ENCODE data around the gene ZNF71. TPM values are rescaled to one million over a fixed set of nuclear protein-coding genes. Genes with fewer than 3 reads are reported as not detected.

Gene ZNF71
- total and polyA plus RNA-seq, 2 of the 8 experiments (the other 6 are each of a cell fraction or from before 2014, with no cell fraction given) = 8.2 to 12.4 TPM

DNA sequence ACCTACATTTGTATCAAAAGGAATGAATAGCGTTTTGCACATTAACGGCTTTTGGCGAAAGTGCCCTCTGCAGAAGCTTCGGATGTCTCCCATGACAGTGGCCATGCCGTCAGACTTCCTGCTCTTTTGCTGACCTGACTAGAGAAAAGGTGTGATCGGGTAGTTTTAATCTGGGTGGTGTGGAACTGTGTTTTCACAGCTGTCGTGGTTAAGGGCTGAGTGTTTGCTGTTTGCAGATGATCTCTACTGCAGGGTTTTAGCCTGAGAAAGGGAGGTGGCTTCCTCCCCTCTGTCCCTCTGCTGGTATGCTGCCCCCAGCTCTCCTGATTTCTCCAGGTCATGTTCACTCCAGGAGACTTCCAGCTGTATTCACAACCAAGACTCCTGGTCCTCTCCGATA is 22.4 kb downstream of the ZNF71 start:
- Histone ChIP-seq H3K79me2 (ENCODE audit: control insufficient read depth in 1 of 2, insufficient read depth in 2 of 2, low read length in 2 of 2) (peaks cover 0 to 2% of the 10 kb centered on the region in 2 experiments; a peak in 2 of 4 replicates), H3K4me3 (ENCODE audit: extremely low read depth in 1 of 4, insufficient read depth in 2 of 4, low read depth in 3 of 4, low read length in 4 of 4) (no peak overlapping the region), H4K8ac (ENCODE audit: extremely low read depth, insufficient read depth, low read length) (no peak overlapping the region), H2BK120ac (replicated peaks; ENCODE audit: low read depth, low read length) (no peak overlapping the region), H3K27me3 (replicated peaks in 1 of 4; ENCODE audit: control insufficient read depth in 3 of 4, extremely low read depth in 1 of 4, insufficient read depth in 3 of 4, low read length in 3 of 4) (no peaks in the 10 kb centered on the region), H3K79me1 (ENCODE audit: low read depth, low read length) (peaks cover 7% of the 10 kb centered on the region; the same call in 1 of the 2 replicates), H4K91ac (replicated peaks; ENCODE audit: insufficient read length, low read length) (no peak overlapping the region), H3K27ac (ENCODE audit: low read depth, low read length) (no peak overlapping the region), H3K4me2 (ENCODE audit: insufficient read depth in 1 of 2, low read depth in 2 of 2, low read length in 2 of 2) (no peak overlapping the region), H3K23ac (ENCODE audit: insufficient read length) (no peak overlapping the region), H3K14ac (ENCODE audit: insufficient read length) (no peak overlapping the region), H2BK5ac (ENCODE audit: low read depth, low read length) (no peak overlapping the region), H3K56ac (replicated peaks; ENCODE audit: insufficient read length, low read depth, low read length) (no peak overlapping the region), H2AFZ (ENCODE audit: low read length) (no peak overlapping the region), H3K9me3 (ENCODE audit: insufficient read depth in 2 of 2, low read depth in 1 of 2, low read length in 1 of 2) (peaks cover 36 to 58% of the 10 kb centered on the region in 2 experiments; a peak in 3 of 4 replicates), H3K18ac (ENCODE audit: extremely low read depth, low read length) (no peak overlapping the region), H3K4me1 (replicated peaks in 1 of 4; ENCODE audit: control insufficient read depth in 3 of 4, insufficient read depth in 4 of 4, low read length in 3 of 4) (no peaks in the 10 kb centered on the region), H3K9ac (replicated peaks in 1 of 4; ENCODE audit: extremely low read depth in 1 of 4, low read depth in 3 of 4, low read length in 3 of 4) (no peak overlapping the region), H4K5ac (ENCODE audit: insufficient read length, low read depth, low read length) (no peak overlapping the region), H3K23me2 (ENCODE audit: low read depth, low read length) (no peaks in the 10 kb centered on the region), H2BK15ac (ENCODE audit: low read length) (no peak overlapping the region), H3K4ac (replicated peaks; ENCODE audit: insufficient read length, low read depth, low read length) (no peak overlapping the region), H2BK12ac (ENCODE audit: low read depth, low read length) (no peak overlapping the region), H2AK5ac (ENCODE audit: low read depth, low read length) (no peak overlapping the region), H2BK20ac (ENCODE audit: low read length) (no peak overlapping the region), H4K20me1 (replicated peaks in 1 of 2; ENCODE audit: control insufficient read depth in 1 of 2, insufficient read depth in 2 of 2, low read length in 2 of 2) (no peaks in the 10 kb centered on the region), H3K36me3 (ENCODE audit: control insufficient read depth in 2 of 4, insufficient read depth in 4 of 4, low read length in 3 of 4) (peaks cover 2 to 25% (median 6%) of the 10 kb centered on the region in 4 experiments; a peak in 5 of 8 replicates)
- WGBS, 2 experiments (ENCODE audit: extremely low coverage in 1 of 2, insufficient coverage in 1 of 2, insufficient read length in 1 of 2, insufficient replicate concordance in 2 of 2, low coverage in 1 of 2, low lambda C conversion rate in 2 of 2, missing lambda C conversion rate in 1 of 2) = 96% methylated on average over 8 of the region's 8 CpGs; no CpG with 5 or more reads in 1 of the 2 experiments
- ChIA-PET CTCF (ENCODE audit: partially characterized antibody) (no interaction called here), POLR2A (ENCODE audit: partially characterized antibody) (no interaction called here)
- FAIRE-seq (no peak), DNase-seq (ENCODE audit: low read depth in 1 of 2, low spot score in 2 of 2) (no peak)
- TF ChIP-seq SUZ12 (IDR thresholded peaks at IDR 0.05; ENCODE audit: low read length) (no peak), POLR2AphosphoS5 (IDR thresholded peaks at IDR 0.05; ENCODE audit: low read depth, low read length) (no peak), YY1 (IDR thresholded peaks at IDR 0.05; ENCODE audit: low read depth, low read length) (no peak), GTF2F1 (IDR thresholded peaks at IDR 0.05; ENCODE audit: borderline replicate concordance, low read depth, low read length) (no peak), BRCA1 (IDR thresholded peaks at IDR 0.05; ENCODE audit: low read depth, low read length) (no peak), HDAC6 (IDR thresholded peaks at IDR 0.05; ENCODE audit: low read depth, low read length) (no peak), TBP (IDR thresholded peaks at IDR 0.05; ENCODE audit: low read depth, low read length) (no peak), RFX5 (IDR thresholded peaks at IDR 0.05; ENCODE audit: borderline replicate concordance, low read depth, low read length) (no peak), SRF (IDR thresholded peaks at IDR 0.05; ENCODE audit: low read depth, low read length) (no peak), HDAC2 (IDR thresholded peaks at IDR 0.05; ENCODE audit: borderline replicate concordance in 1 of 2, low read depth in 2 of 2, low read length in 2 of 2) (no peak), CBX8 (IDR thresholded peaks at IDR 0.05; ENCODE audit: borderline replicate concordance, low read depth, low read length) (no peak), BACH1 (IDR thresholded peaks at IDR 0.05; ENCODE audit: low read length) (no peak)

Measured in H1 (cell line).